WTC11 (cell line): ENCODE measurements around the gene HTR4. TPM values are rescaled to one million over a fixed set of nuclear protein-coding genes. Genes with fewer than 3 reads are reported as not detected.
A peak's percentile ranks its signal among the peaks of the same experiment; 100 is the strongest.

Source experiments
- ATAC-seq: fragments of 200-7000 bp; cut with Tn5 transposase; 2 replicates; pipeline ENCODE4 v1.10.0; 2021; ENCODE audit warnings: mild to moderate bottlenecking, moderate library complexity
- CTCF ChIA-PET: fragments of 300-600 bp; sonication (Branson Sonifier 250); formaldehyde crosslinking; loops from one replicate; lab custom pipeline; 2021; ENCODE audit warnings: antibody characterized with exemption; lab: Charles Lee
- POLR2A ChIA-PET: fragments of 350-600 bp; sonication (Branson Sonifier 250); formaldehyde crosslinking; loops from one replicate; lab custom pipeline; 2021; ENCODE audit warnings: antibody characterized with exemption; lab: Charles Lee
- DNase-seq: peaks from one replicate; pipeline ENCODE4 v3.0.0; 2021; ENCODE audit warnings: low spot score
- H3K27ac Mint-ChIP-seq: 2 replicates; pipeline ENCODE4 v1.8.0; 2021; ENCODE audit warnings: mixed read lengths
- H3K27me3 Mint-ChIP-seq: 2 replicates; pipeline ENCODE4 v1.8.0; 2021; ENCODE audit warnings: low read depth, mild to moderate bottlenecking, moderate library complexity, mixed read lengths
- H3K36me3 Mint-ChIP-seq: 2 replicates; pipeline ENCODE4 v1.8.0; 2021; ENCODE audit warnings: mixed read lengths
- H3K4me1 Mint-ChIP-seq: 2 replicates; pipeline ENCODE4 v1.8.0; 2022; ENCODE audit warnings: mixed read lengths
- H3K4me3 Mint-ChIP-seq: 2 replicates; pipeline ENCODE4 v1.8.0; 2021; ENCODE audit warnings: mild to moderate bottlenecking, moderate library complexity, mixed read lengths
- H3K9me3 Mint-ChIP-seq: 2 replicates; pipeline ENCODE4 v1.8.0; 2021; ENCODE audit warnings: mixed read lengths
- CBFB ChIP-seq: sonication (generic); formaldehyde crosslinking; IDR thresholded peaks from 2 replicates; pipeline ENCODE4 v1.8.1; 2022; ENCODE audit warnings: mild to moderate bottlenecking, low read depth, missing genetic modification reagents
- CREB1 ChIP-seq: sonication (generic); formaldehyde crosslinking; IDR thresholded peaks from 2 replicates; pipeline ENCODE4 v1.8.0; 2023; ENCODE audit warnings: mild to moderate bottlenecking, missing genetic modification reagents
- ETV6 ChIP-seq: sonication (generic); formaldehyde crosslinking; IDR thresholded peaks from 2 replicates; pipeline ENCODE4 v1.8.1; 2022; ENCODE audit warnings: mild to moderate bottlenecking, missing genetic modification reagents
- GRHL2 ChIP-seq: fragments of 250-450 bp; sonication (Bioruptor Pico); IDR thresholded peaks from 2 replicates; pipeline ENCODE4 v1.8.0; 2022; ENCODE audit warnings: mild to moderate bottlenecking, moderate library complexity; ENCODE audit not compliant: insufficient replicate concordance, severe bottlenecking
- KAT7 ChIP-seq: sonication (generic); formaldehyde crosslinking; IDR thresholded peaks from 2 replicates; pipeline ENCODE4 v1.8.1; 2023; ENCODE audit warnings: missing genetic modification reagents, mild to moderate bottlenecking, borderline replicate concordance
- OVOL2 ChIP-seq: fragments of 250-450 bp; sonication (Bioruptor Pico); IDR thresholded peaks from 2 replicates; pipeline ENCODE4 v1.9.0; 2021; ENCODE audit warnings: mild to moderate bottlenecking, borderline replicate concordance
- PRRX2 ChIP-seq: fragments of 250-450 bp; sonication (Bioruptor Pico); IDR thresholded peaks from 2 replicates; pipeline ENCODE4 v1.8.0; 2021; ENCODE audit warnings: mild to moderate bottlenecking
- TP53 ChIP-seq: sonication (generic); formaldehyde crosslinking; IDR thresholded peaks from 2 replicates; pipeline ENCODE4 v1.8.1; 2023; ENCODE audit warnings: mild to moderate bottlenecking, missing genetic modification reagents
- ZNF121 ChIP-seq: sonication (generic); formaldehyde crosslinking; IDR thresholded peaks from 2 replicates; pipeline ENCODE4 v1.8.0; 2023; ENCODE audit warnings: missing genetic modification reagents
- ZNF138 ChIP-seq: sonication (generic); formaldehyde crosslinking; conservative IDR thresholded peaks from 2 replicates; pipeline ENCODE4 v1.8.1; 2022; ENCODE audit warnings: mild to moderate bottlenecking, moderate library complexity, missing genetic modification reagents
- total RNA-seq: library from RNA; stranded (reverse); gene quantifications from 3 replicates; pipeline ENCODE4 v1.2.3, GENCODE V29; 2021
- TF ChIP-seq, protein P1 (sequence below): fragments of 250-450 bp; sonication (Bioruptor Pico); IDR thresholded peaks from 2 replicates; pipeline ENCODE4 v1.9.0; 2021; ENCODE audit warnings: mild to moderate bottlenecking, borderline replicate concordance
- TF ChIP-seq, protein P2 (sequence below): sonication (generic); formaldehyde crosslinking; IDR thresholded peaks from 2 replicates; pipeline ENCODE4 v1.8.0; 2023; ENCODE audit warnings: missing genetic modification reagents, mild to moderate bottlenecking, borderline replicate concordance
- TF ChIP-seq, protein P3 (sequence below): sonication (generic); formaldehyde crosslinking; IDR thresholded peaks from 2 replicates; pipeline ENCODE4 v1.8.0; 2022; ENCODE audit warnings: mild to moderate bottlenecking, missing genetic modification reagents
- TF ChIP-seq, protein P4 (sequence below): sonication (generic); formaldehyde crosslinking; IDR thresholded peaks from 2 replicates; pipeline ENCODE4 v1.8.1; 2022; ENCODE audit warnings: low read depth, missing genetic modification reagents, borderline replicate concordance
- TF ChIP-seq, protein P5 (sequence below): sonication (generic); formaldehyde crosslinking; IDR thresholded peaks from 2 replicates; pipeline ENCODE4 v1.8.1; 2023; ENCODE audit warnings: mild to moderate bottlenecking, missing genetic modification reagents, moderate library complexity
- TF ChIP-seq, protein P6 (sequence below): sonication (generic); formaldehyde crosslinking; IDR thresholded peaks from 2 replicates; pipeline ENCODE4 v1.8.0; 2022; ENCODE audit warnings: mild to moderate bottlenecking, missing genetic modification reagents
- TF ChIP-seq, protein P7 (sequence below): sonication (generic); formaldehyde crosslinking; IDR thresholded peaks from 2 replicates; pipeline ENCODE4 v1.8.0; 2022; ENCODE audit warnings: mild to moderate bottlenecking, missing genetic modification reagents

Gene HTR4
- total RNA-seq, 1 experiment from 2014 or later = not detected

DNA sequence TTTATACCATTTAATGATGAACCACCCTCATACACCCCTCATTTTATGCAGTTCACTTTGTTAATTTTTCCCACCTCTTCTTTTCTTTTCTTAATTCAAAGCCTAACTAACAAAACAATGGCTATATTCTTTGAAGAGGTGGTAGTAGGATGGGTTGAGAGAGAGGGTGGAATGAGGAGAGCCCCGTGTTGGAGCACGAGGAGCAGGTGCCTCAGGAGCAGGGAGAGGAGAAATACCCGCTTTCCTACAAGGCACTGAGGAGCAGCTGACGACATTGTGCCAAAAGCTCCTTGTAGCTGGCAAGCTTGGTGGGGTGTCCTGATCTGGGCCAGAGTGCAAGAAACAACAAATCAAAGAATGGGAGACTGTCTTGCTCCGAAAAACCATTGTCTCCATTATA lies 129.6 kb downstream of the HTR4 start (continued):
- TF ChIP-seq, protein P1, sequence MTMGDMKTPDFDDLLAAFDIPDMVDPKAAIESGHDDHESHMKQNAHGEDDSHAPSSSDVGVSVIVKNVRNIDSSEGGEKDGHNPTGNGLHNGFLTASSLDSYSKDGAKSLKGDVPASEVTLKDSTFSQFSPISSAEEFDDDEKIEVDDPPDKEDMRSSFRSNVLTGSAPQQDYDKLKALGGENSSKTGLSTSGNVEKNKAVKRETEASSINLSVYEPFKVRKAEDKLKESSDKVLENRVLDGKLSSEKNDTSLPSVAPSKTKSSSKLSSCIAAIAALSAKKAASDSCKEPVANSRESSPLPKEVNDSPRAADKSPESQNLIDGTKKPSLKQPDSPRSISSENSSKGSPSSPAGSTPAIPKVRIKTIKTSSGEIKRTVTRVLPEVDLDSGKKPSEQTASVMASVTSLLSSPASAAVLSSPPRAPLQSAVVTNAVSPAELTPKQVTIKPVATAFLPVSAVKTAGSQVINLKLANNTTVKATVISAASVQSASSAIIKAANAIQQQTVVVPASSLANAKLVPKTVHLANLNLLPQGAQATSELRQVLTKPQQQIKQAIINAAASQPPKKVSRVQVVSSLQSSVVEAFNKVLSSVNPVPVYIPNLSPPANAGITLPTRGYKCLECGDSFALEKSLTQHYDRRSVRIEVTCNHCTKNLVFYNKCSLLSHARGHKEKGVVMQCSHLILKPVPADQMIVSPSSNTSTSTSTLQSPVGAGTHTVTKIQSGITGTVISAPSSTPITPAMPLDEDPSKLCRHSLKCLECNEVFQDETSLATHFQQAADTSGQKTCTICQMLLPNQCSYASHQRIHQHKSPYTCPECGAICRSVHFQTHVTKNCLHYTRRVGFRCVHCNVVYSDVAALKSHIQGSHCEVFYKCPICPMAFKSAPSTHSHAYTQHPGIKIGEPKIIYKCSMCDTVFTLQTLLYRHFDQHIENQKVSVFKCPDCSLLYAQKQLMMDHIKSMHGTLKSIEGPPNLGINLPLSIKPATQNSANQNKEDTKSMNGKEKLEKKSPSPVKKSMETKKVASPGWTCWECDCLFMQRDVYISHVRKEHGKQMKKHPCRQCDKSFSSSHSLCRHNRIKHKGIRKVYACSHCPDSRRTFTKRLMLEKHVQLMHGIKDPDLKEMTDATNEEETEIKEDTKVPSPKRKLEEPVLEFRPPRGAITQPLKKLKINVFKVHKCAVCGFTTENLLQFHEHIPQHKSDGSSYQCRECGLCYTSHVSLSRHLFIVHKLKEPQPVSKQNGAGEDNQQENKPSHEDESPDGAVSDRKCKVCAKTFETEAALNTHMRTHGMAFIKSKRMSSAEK (CRISPR knock-in tag) = no peak
- no peak for TF ChIP-seq ZNF121

DNA sequence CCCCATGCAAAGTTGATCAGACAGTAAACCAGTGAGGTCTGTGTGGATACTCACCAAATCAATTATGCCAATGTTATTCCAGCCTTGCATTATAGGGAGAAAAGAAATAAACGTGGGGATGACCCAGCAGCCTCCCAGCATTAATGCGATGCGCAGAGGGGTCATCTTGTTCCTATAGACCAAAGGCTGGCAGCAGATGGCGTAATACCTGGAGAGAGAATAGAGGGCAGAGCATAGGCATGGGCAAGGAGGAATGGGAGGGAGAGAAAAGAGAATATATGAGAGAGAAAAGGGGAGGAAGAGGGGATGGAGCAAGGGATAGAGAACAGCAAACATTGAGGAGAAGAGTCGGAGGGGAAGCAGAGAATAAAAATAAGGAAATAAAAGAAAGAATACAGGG lies 131.2 kb downstream of the HTR4 start:
- Mint-ChIP-seq H3K27me3 (no peaks in the 10 kb centered on the region; the same call in 1 of the 2 replicates), H3K4me3 (no peak overlapping the region), H3K27ac (no peak overlapping the region), H3K36me3 (no peaks in the 10 kb centered on the region), H3K4me1 (peaks cover 8% of the 10 kb centered on the region), H3K9me3 (peaks cover 8% of the 10 kb centered on the region; the same call in 1 of the 2 replicates)
- no peak for TF ChIP-seq OVOL2 (CRISPR knock-in tag)
- no peak for TF ChIP-seq TP53 (CRISPR knock-in tag)
- TF ChIP-seq, protein P2, sequence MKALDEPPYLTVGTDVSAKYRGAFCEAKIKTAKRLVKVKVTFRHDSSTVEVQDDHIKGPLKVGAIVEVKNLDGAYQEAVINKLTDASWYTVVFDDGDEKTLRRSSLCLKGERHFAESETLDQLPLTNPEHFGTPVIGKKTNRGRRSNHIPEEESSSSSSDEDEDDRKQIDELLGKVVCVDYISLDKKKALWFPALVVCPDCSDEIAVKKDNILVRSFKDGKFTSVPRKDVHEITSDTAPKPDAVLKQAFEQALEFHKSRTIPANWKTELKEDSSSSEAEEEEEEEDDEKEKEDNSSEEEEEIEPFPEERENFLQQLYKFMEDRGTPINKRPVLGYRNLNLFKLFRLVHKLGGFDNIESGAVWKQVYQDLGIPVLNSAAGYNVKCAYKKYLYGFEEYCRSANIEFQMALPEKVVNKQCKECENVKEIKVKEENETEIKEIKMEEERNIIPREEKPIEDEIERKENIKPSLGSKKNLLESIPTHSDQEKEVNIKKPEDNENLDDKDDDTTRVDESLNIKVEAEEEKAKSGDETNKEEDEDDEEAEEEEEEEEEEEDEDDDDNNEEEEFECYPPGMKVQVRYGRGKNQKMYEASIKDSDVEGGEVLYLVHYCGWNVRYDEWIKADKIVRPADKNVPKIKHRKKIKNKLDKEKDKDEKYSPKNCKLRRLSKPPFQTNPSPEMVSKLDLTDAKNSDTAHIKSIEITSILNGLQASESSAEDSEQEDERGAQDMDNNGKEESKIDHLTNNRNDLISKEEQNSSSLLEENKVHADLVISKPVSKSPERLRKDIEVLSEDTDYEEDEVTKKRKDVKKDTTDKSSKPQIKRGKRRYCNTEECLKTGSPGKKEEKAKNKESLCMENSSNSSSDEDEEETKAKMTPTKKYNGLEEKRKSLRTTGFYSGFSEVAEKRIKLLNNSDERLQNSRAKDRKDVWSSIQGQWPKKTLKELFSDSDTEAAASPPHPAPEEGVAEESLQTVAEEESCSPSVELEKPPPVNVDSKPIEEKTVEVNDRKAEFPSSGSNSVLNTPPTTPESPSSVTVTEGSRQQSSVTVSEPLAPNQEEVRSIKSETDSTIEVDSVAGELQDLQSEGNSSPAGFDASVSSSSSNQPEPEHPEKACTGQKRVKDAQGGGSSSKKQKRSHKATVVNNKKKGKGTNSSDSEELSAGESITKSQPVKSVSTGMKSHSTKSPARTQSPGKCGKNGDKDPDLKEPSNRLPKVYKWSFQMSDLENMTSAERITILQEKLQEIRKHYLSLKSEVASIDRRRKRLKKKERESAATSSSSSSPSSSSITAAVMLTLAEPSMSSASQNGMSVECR = no peak
- TF ChIP-seq PRRX2 (CRISPR knock-in tag) = no peak
- no peak for TF ChIP-seq CREB1 (CRISPR knock-in tag)
- TF ChIP-seq, protein P3, sequence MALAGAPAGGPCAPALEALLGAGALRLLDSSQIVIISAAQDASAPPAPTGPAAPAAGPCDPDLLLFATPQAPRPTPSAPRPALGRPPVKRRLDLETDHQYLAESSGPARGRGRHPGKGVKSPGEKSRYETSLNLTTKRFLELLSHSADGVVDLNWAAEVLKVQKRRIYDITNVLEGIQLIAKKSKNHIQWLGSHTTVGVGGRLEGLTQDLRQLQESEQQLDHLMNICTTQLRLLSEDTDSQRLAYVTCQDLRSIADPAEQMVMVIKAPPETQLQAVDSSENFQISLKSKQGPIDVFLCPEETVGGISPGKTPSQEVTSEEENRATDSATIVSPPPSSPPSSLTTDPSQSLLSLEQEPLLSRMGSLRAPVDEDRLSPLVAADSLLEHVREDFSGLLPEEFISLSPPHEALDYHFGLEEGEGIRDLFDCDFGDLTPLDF (CRISPR knock-in tag) = no peak
- TF ChIP-seq ZNF138 = no peak
- TF ChIP-seq, protein P4, sequence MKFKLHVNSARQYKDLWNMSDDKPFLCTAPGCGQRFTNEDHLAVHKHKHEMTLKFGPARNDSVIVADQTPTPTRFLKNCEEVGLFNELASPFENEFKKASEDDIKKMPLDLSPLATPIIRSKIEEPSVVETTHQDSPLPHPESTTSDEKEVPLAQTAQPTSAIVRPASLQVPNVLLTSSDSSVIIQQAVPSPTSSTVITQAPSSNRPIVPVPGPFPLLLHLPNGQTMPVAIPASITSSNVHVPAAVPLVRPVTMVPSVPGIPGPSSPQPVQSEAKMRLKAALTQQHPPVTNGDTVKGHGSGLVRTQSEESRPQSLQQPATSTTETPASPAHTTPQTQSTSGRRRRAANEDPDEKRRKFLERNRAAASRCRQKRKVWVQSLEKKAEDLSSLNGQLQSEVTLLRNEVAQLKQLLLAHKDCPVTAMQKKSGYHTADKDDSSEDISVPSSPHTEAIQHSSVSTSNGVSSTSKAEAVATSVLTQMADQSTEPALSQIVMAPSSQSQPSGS (CRISPR knock-in tag) = no peak
- TF ChIP-seq ETV6 (CRISPR knock-in tag) = no peak
- no peak for TF ChIP-seq KAT7 (CRISPR knock-in tag)
- TF ChIP-seq, protein P5, sequence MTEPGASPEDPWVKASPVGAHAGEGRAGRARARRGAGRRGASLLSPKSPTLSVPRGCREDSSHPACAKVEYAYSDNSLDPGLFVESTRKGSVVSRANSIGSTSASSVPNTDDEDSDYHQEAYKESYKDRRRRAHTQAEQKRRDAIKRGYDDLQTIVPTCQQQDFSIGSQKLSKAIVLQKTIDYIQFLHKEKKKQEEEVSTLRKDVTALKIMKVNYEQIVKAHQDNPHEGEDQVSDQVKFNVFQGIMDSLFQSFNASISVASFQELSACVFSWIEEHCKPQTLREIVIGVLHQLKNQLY (CRISPR knock-in tag) = no peak
- TF ChIP-seq, protein P6, sequence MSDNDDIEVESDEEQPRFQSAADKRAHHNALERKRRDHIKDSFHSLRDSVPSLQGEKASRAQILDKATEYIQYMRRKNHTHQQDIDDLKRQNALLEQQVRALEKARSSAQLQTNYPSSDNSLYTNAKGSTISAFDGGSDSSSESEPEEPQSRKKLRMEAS (CRISPR knock-in tag) = no peak
- TF ChIP-seq, protein P7, sequence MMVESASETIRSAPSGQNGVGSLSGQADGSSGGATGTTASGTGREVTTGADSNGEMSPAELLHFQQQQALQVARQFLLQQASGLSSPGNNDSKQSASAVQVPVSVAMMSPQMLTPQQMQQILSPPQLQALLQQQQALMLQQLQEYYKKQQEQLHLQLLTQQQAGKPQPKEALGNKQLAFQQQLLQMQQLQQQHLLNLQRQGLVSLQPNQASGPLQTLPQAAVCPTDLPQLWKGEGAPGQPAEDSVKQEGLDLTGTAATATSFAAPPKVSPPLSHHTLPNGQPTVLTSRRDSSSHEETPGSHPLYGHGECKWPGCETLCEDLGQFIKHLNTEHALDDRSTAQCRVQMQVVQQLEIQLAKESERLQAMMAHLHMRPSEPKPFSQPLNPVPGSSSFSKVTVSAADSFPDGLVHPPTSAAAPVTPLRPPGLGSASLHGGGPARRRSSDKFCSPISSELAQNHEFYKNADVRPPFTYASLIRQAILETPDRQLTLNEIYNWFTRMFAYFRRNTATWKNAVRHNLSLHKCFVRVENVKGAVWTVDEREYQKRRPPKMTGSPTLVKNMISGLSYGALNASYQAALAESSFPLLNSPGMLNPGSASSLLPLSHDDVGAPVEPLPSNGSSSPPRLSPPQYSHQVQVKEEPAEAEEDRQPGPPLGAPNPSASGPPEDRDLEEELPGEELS (CRISPR knock-in tag) = no peak
- TF ChIP-seq CBFB (CRISPR knock-in tag) = no peak
- no peak for TF ChIP-seq GRHL2 (CRISPR knock-in tag)
- DNase-seq = peak; percentile 26
- ChIA-PET CTCF (interaction anchor here (0.7 to 2.2 kb wide), 3 partner anchors 63 to 208 kb away, joined by 3 to 10 read pairs (median 5); no protein-coding TSS in a partner anchor), POLR2A (no interaction called here)
- peak; percentile 87 for ATAC-seq
